K562 (cell line): ENCODE results near the gene ZNF556. TPM values are rescaled to one million over a fixed set of nuclear protein-coding genes. Genes with fewer than 3 reads are reported as not detected.

Experiments
- ATF3 ChIP-seq, 2 experiments: fragments of 450-650 bp in 1 of 2; sonication (generic) in 1 of 2; formaldehyde crosslinking in 1 of 2; IDR thresholded peaks in 1 of 2; conservative IDR thresholded peaks in 1 of 2; 2 replicates each; pipeline versions ENCODE4 v1.6.1 to v1.8.1; 2016 to 2023; ENCODE audit warnings: mild to moderate bottlenecking in 2 of 2, moderate library complexity in 2 of 2, inconsistent platforms in 1 of 2, missing genetic modification reagents in 1 of 2
- ATF7 ChIP-seq: fragments of 450-650 bp; IDR thresholded peaks from 2 replicates; pipeline ENCODE4 v1.7.1; 2014; ENCODE audit warnings: mild to moderate bottlenecking, moderate library complexity
- COPS2 ChIP-seq: fragments of 450-650 bp; conservative IDR thresholded peaks from 2 replicates; pipeline ENCODE4 v1.6.1; 2016; ENCODE audit warnings: mild to moderate bottlenecking, moderate library complexity
- CTCF ChIP-seq, 3 experiments: IDR thresholded peaks in 2 of 3; conservative IDR thresholded peaks in 1 of 3; 2 replicates each; pipeline ENCODE4 v1.5.1; 2011 to 2012; ENCODE audit warnings: low read length in 3 of 3, mild to moderate bottlenecking in 3 of 3, control low read depth in 2 of 3, improper control_type of control experiment in 1 of 3, inconsistent platforms in 1 of 3, low read depth in 1 of 3, mixed read lengths in 1 of 3, moderate library complexity in 1 of 3; ENCODE audit not compliant: insufficient read depth in 2 of 3
- EZH2 ChIP-seq: IDR thresholded peaks from 2 replicates; pipeline ENCODE4 v1.6.1; 2012; ENCODE audit warnings: low read depth, mild to moderate bottlenecking, inconsistent platforms, low read length, borderline replicate concordance
- FOS ChIP-seq: IDR thresholded peaks from 3 replicates; pipeline ENCODE4 v1.6.1; 2011; ENCODE audit not compliant: insufficient read length; ENCODE audit errors: extremely low read depth
- FOXA3 ChIP-seq, 2 experiments: fragments of 450-650 bp in 1 of 2; sonication (generic) in 1 of 2; formaldehyde crosslinking; IDR thresholded peaks in 1 of 2; conservative IDR thresholded peaks in 1 of 2; 2 replicates each; pipeline versions ENCODE4 v1.4.0 to v1.8.0; 2020 to 2022; ENCODE audit warnings: mild to moderate bottlenecking in 2 of 2, missing genetic modification reagents in 1 of 2
- IRF1 ChIP-seq: sonication (generic); formaldehyde crosslinking; IDR thresholded peaks from 2 replicates; pipeline ENCODE4 v1.8.0; 2022; ENCODE audit warnings: missing genetic modification reagents, mild to moderate bottlenecking, borderline replicate concordance
- NONO ChIP-seq, 2 experiments: fragments of 200-400 bp in 1 of 2; fragments of 450-650 bp in 1 of 2; formaldehyde crosslinking in 1 of 2; IDR thresholded peaks; 2 replicates each; pipeline ENCODE4 v1.6.1; 2017; ENCODE audit warnings: low read depth in 2 of 2, mild to moderate bottlenecking in 2 of 2, moderate library complexity in 2 of 2, low read length in 1 of 2
- NRF1 ChIP-seq, 2 experiments: fragments of 450-650 bp; IDR thresholded peaks in 1 of 2; conservative IDR thresholded peaks in 1 of 2; 2 replicates each; pipeline ENCODE4 v1.6.1; 2014; ENCODE audit warnings: mild to moderate bottlenecking in 2 of 2
- PURB ChIP-seq: sonication (generic); formaldehyde crosslinking; IDR thresholded peaks from 2 replicates; pipeline ENCODE4 v1.9.0; 2021; ENCODE audit warnings: low read depth, mild to moderate bottlenecking, missing genetic modification reagents
- RFX1 ChIP-seq: fragments of 450-650 bp; IDR thresholded peaks from 2 replicates; pipeline ENCODE4 v1.6.1; 2016; ENCODE audit warnings: mild to moderate bottlenecking, moderate library complexity
- SETDB1 ChIP-seq: IDR thresholded peaks from one replicate; pipeline ENCODE4 v1.6.1; 2012; ENCODE audit warnings: low read length, control low read depth, inconsistent platforms
- SMARCA4 ChIP-seq: fragments of 450-650 bp; IDR thresholded peaks from 2 replicates; pipeline ENCODE4 v1.6.1; 2016
- SMARCE1 ChIP-seq: fragments of 450-650 bp; IDR thresholded peaks from 2 replicates; pipeline ENCODE4 v1.7.1; 2016; ENCODE audit warnings: mild to moderate bottlenecking
- SP1 ChIP-seq: sonication (generic); formaldehyde crosslinking; IDR thresholded peaks from 2 replicates; pipeline ENCODE4 v1.8.1; 2022; ENCODE audit warnings: mild to moderate bottlenecking, missing genetic modification reagents
- TAF15 ChIP-seq: fragments of 200-400 bp; formaldehyde crosslinking; IDR thresholded peaks from 2 replicates; pipeline ENCODE4 v1.6.1; 2017; ENCODE audit warnings: mild to moderate bottlenecking, low read depth, low read length, moderate library complexity
- ZC3H11A ChIP-seq: IDR thresholded peaks from 2 replicates; pipeline ENCODE4 v1.6.1; 2012; ENCODE audit warnings: low read depth, low read length, improper control_type of control experiment
- ZNF197 ChIP-seq: fragments of 200-800 bp; sonication (Bioruptor generic); IDR thresholded peaks from 2 replicates; pipeline ENCODE4 v1.6.1; 2016; ENCODE audit warnings: low read depth, missing genetic modification characterization, missing compliant biosample characterization
- ZNF431 ChIP-seq: sonication (generic); formaldehyde crosslinking; IDR thresholded peaks from 2 replicates; pipeline ENCODE4 v1.8.0; 2022; ENCODE audit warnings: mild to moderate bottlenecking, missing genetic modification reagents
- ZNF444 ChIP-seq: fragments of 250-450 bp; sonication (Bioruptor Pico); IDR thresholded peaks from 2 replicates; pipeline ENCODE4 v1.4.0; 2020; ENCODE audit warnings: mild to moderate bottlenecking, moderate library complexity
- ZNF785 ChIP-seq: fragments of 250-450 bp; sonication (Bioruptor Pico); IDR thresholded peaks from 2 replicates; pipeline ENCODE4 v1.4.0; 2020; ENCODE audit warnings: mild to moderate bottlenecking
- polyA plus RNA-seq, 8 experiments: library from polyadenylated mRNA; depleted of rRNA in 4 of 8; stranded (reverse) in 5 of 8; unstranded in 3 of 8; fragments of >200 nt; fragmentation: Nextera tagmentation in 2 of 8; fragmentation: Illumina TruSeq in 1 of 8; extraction: Ambion mirVana in 2 of 8; extraction: Trizol in 1 of 8; gene quantifications; 2 replicates each; pipeline versions ENCODE4 v1.2.1 to v1.2.3, GENCODE V29; 2011 to 2014; ENCODE audit warnings: inconsistent platforms in 1 of 8, missing spikeins in 1 of 8
- total RNA-seq, 7 experiments: library from RNA; depleted of rRNA in 6 of 7; stranded (reverse); fragments of >200 nt in 6 of 7; fragmentation: Illumina TruSeq in 2 of 7; extraction: Trizol in 2 of 7; gene quantifications; 2 replicates each; pipeline versions ENCODE4 v1.2.1 to v1.2.3, GENCODE V29; 2011 to 2021; ENCODE audit warnings: low replicate concordance in 1 of 7

Gene ZNF556
- total and polyA plus RNA-seq, 9 of the 15 experiments (the other 6 are each of a cell fraction or from before 2014, with no cell fraction given): 0.01 to 0.36 (median 0.10) TPM; not detected in 1

- TF ChIP-seq ATF3 (IDR thresholded peaks at IDR 0.05) (peak; percentile 97), ATF3 (CRISPR knock-in tag; conservative IDR thresholded peaks at IDR 0.05) (peak; percentile 70; the same call in 1 of the 2 replicates), IRF1 (no peak), ATF7 (peak; percentile 97), EZH2 (no peak), ZNF785 (CRISPR knock-in tag) (no peak), SP1 (CRISPR knock-in tag) (peak; percentile 89), PURB (CRISPR knock-in tag) (no peak), COPS2 (no peak), NRF1 (conservative IDR thresholded peaks at IDR 0.05 in 1 of 2, IDR thresholded peaks at IDR 0.05 in 1 of 2) (peak; percentile 75 to 80), RFX1 (no peak), ZC3H11A (no peak), SETDB1 (no peak), FOS (peak; percentile 100), SMARCE1 (0 out of 2 replicates have a peak, but pooled peaks have one; percentile 39), ZNF431 (no peak), NONO (IDR thresholded peaks at IDR 0.05; ENCODE audit: low read depth in 2 of 2, low read length in 1 of 2) (peak in 1 of 2 experiments; percentile 71; a peak in 1 of 4 replicates), FOXA3 (CRISPR knock-in tag; conservative IDR thresholded peaks at IDR 0.05 in 1 of 2, IDR thresholded peaks at IDR 0.05 in 1 of 2) (peak in 1 of 2 experiments; percentile 49; a peak in 1 of 4 replicates), CTCF (IDR thresholded peaks at IDR 0.05 in 2 of 3, conservative IDR thresholded peaks at IDR 0.05 in 1 of 3; ENCODE audit: insufficient read depth in 2 of 3, low read depth in 1 of 3, low read length in 3 of 3) (peak; percentile 47 to 58 (median 57)), ZNF444 (CRISPR knock-in tag) (no peak), SMARCA4 (peak; percentile 53; the same call in 1 of the 2 replicates), ZNF197 (CRISPR knock-in tag) (no peak), TAF15 (no peak)
These were observed 26.0 kb upstream of the ZNF556 start, which contains the start of gene ZNF555 (continued) for GRCh38 chr19:2840794-2841791.
